Spleen (tissue), 7 donors: ENCODE results near the gene SEMA5A.

Source experiments
- POLR2A ChIP-seq, 3 donors: fragments of 450-650 bp; IDR thresholded peaks; one replicate each; pipeline ENCODE4 v1.5.1; 2017; ENCODE audit warnings: antibody characterized with exemption in 3 of 3, mild to moderate bottlenecking in 1 of 3
- POLR2AphosphoS5 ChIP-seq, 3 donors: sonication (generic); formaldehyde crosslinking; IDR thresholded peaks; one replicate each; pipeline ENCODE4 v1.5.1; 2017; ENCODE audit warnings: antibody characterized with exemption in 3 of 3
- TF ChIP-seq, protein P1 (sequence below), 11 experiments: fragments of 200-600 bp in 7 of 11; fragments of 450-650 bp in 4 of 11; sonication (generic) in 4 of 11; IDR thresholded peaks in 8 of 11; conservative IDR thresholded peaks in 3 of 11; 1 replicate in 7 of 11; 2 replicates in 4 of 11; pipeline versions ENCODE4 v1.4.0 to v1.8.0; 2016 to 2021; ENCODE audit warnings: antibody characterized with exemption in 11 of 11, inconsistent platforms in 4 of 11, mild to moderate bottlenecking in 1 of 11
- donor health status: DM: no; HTN: no; CAD: no; lungs with moderate emphysema.
- donor health status: DM: no; HTN: no; CAD: no.
- donor health status: DM: no; HTN: no; CAD: no.

- TF ChIP-seq, protein P1, sequence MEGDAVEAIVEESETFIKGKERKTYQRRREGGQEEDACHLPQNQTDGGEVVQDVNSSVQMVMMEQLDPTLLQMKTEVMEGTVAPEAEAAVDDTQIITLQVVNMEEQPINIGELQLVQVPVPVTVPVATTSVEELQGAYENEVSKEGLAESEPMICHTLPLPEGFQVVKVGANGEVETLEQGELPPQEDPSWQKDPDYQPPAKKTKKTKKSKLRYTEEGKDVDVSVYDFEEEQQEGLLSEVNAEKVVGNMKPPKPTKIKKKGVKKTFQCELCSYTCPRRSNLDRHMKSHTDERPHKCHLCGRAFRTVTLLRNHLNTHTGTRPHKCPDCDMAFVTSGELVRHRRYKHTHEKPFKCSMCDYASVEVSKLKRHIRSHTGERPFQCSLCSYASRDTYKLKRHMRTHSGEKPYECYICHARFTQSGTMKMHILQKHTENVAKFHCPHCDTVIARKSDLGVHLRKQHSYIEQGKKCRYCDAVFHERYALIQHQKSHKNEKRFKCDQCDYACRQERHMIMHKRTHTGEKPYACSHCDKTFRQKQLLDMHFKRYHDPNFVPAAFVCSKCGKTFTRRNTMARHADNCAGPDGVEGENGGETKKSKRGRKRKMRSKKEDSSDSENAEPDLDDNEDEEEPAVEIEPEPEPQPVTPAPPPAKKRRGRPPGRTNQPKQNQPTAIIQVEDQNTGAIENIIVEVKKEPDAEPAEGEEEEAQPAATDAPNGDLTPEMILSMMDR (IDR thresholded peaks at IDR 0.05 in 8 of 11, conservative IDR thresholded peaks at IDR 0.05 in 3 of 11), result no peak
- TF ChIP-seq POLR2A (IDR thresholded peaks at IDR 0.05) (no peak), POLR2AphosphoS5 (IDR thresholded peaks at IDR 0.05) (no peak)
Observed at GRCh38 chr5:9040475-9040874, 505.4 kb downstream of the SEMA5A start.
